Epithelial cell of esophagus (primary cell): Measurements from ENCODE around the gene CCSER1.

Experiments
- DNase-seq: peaks from one replicate; pipeline ENCODE4 v3.0.0; 2010; ENCODE audit warnings: low read depth
- H3K4me3 ChIP-seq: 2 replicates; pipeline ENCODE4 v1.5.1; 2011; ENCODE audit warnings: mild to moderate bottlenecking, low read length, control low read depth
- TF ChIP-seq, protein P1 (sequence below): IDR thresholded peaks from 2 replicates; pipeline ENCODE4 v1.5.1; 2011; ENCODE audit warnings: low read depth, mild to moderate bottlenecking, low read length, control low read depth, inconsistent platforms; ENCODE audit not compliant: insufficient read depth; ENCODE audit errors: missing control alignments

Gene CCSER1

GRCh38 chr4:90146306-90146705 is 19.1 kb downstream of the CCSER1 start:
- TF ChIP-seq, protein P1, sequence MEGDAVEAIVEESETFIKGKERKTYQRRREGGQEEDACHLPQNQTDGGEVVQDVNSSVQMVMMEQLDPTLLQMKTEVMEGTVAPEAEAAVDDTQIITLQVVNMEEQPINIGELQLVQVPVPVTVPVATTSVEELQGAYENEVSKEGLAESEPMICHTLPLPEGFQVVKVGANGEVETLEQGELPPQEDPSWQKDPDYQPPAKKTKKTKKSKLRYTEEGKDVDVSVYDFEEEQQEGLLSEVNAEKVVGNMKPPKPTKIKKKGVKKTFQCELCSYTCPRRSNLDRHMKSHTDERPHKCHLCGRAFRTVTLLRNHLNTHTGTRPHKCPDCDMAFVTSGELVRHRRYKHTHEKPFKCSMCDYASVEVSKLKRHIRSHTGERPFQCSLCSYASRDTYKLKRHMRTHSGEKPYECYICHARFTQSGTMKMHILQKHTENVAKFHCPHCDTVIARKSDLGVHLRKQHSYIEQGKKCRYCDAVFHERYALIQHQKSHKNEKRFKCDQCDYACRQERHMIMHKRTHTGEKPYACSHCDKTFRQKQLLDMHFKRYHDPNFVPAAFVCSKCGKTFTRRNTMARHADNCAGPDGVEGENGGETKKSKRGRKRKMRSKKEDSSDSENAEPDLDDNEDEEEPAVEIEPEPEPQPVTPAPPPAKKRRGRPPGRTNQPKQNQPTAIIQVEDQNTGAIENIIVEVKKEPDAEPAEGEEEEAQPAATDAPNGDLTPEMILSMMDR, result no peak
- H3K4me3 ChIP-seq, result no peak overlapping the region
- DNase-seq, result no peak

DNA sequence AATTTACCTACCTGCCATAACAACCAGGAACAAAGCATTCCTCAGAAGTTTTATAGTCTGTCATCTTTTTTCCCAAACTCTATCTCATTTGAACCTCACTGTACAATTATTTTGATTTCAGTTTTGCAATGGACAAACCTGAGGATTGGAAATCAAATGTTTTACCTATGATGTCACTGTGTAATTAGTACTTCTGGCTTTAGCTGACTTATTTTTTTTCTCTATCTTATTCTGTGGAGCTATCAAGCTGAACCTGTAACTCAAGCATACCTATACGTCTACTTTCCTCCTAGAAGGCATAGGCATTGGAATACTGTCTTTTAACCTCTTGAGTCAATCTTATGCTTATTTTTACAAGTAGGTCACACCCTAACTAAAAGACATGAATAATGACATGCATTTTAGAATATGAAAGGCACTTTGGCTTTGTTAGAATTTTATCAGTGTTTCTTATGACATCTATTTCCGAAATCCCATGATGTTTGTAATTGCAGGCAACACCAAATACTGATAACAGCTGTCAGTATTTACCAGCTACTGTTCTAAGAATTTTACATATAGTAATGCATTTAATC is 21.5 kb downstream of the CCSER1 start:
- TF ChIP-seq, protein P1, result no peak
- peak; percentile 17 for DNase-seq
- H3K4me3 ChIP-seq, result no peak overlapping the region

- DNase-seq, result no peak
- TF ChIP-seq, protein P1, result no peak
- H3K4me3 ChIP-seq, result no peak overlapping the region
These were observed 24.8 kb downstream of the CCSER1 start for GRCh38 chr4:90152024-90152423.

- TF ChIP-seq, protein P1, result no peak
- H3K4me3 ChIP-seq, result no peak overlapping the region
- DNase-seq, result peak; percentile 90
These were observed 32.0 kb downstream of the CCSER1 start for GRCh38 chr4:90159193-90159592.

DNA sequence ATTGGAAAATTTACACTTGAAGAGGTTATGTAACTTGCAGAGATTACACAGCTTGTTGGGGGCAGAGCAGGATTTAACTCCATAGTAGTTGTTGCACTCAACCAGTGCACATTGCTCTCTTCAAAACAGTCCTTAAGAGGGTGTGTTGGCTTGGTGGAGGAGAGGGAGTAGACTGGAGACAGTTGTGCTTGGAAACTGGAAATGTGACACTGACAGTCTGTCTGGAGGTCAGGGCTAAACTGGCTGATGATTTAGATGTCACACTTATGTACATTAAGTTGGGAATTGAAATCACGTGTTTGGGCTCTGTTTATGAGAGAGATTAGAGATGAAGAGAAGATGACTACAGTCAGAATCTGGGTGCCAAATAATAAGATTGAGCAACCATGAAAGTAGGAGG is 32.9 kb downstream of the CCSER1 start:
- TF ChIP-seq, protein P1, result no peak

GRCh38 chr4:90162566-90162965 is 35.4 kb downstream of the CCSER1 start:
- no peak for DNase-seq
- TF ChIP-seq, protein P1, result no peak
- no peak overlapping the region for H3K4me3 ChIP-seq

More for the DNA sequence above, 32.9 kb downstream of the CCSER1 start:
- no peak for DNase-seq
- H3K4me3 ChIP-seq, result no peak overlapping the region

DNA sequence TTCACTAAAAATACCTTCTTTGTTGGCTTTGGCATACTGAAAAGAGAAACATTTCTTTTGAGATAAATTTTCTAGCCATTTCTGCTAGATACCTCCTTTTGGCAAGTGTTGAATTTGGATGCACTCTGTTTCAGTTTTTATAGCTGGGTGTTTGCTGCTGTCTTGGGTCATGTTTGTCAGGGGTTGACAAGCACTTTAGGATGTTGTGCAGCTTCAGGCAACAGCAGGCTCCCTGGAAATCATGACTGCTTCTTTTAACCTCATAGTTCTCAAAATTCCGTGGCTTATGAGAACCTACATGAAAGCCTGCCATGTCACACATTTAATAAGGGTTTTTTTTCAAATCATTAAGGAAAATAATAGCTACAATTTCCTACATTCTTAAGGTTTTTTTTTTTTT is 36.7 kb downstream of the CCSER1 start:
- TF ChIP-seq, protein P1, result no peak
- H3K4me3 ChIP-seq, result no peak overlapping the region
- no peak for DNase-seq
